ENCODE measurements around the gene TMEM156. TPM values are rescaled to one million over a fixed set of nuclear protein-coding genes. Genes with fewer than 3 reads are reported as not detected.

Gene TMEM156
- total and polyA plus RNA-seq, 10 of the 15 experiments (the other 5 are each of a cell fraction or from before 2014, with no cell fraction given), result 20.8 to 48.3 (median 32.7) TPM

GRCh38 chr4:38979081-38979480 lies 53.1 kb downstream of the TMEM156 start (continued):
- TF ChIP-seq FOS (IDR thresholded peaks at IDR 0.05; ENCODE audit: borderline replicate concordance, extremely low read depth, insufficient read length) (no peak), NFIC (IDR thresholded peaks at IDR 0.05; ENCODE audit: low read depth, low read length) (no peak), TCF7 (IDR thresholded peaks at IDR 0.05; ENCODE audit: borderline replicate concordance) (no peak), ETV6 (conservative IDR thresholded peaks at IDR 0.05 in 1 of 2, IDR thresholded peaks at IDR 0.05 in 1 of 2; ENCODE audit: borderline replicate concordance in 1 of 2, low read depth in 1 of 2) (no peak), PKNOX1 (IDR thresholded peaks at IDR 0.05) (no peak), REST (IDR thresholded peaks at IDR 0.05; ENCODE audit: low read depth, low read length) (no peak)

- H4K20me1 ChIP-seq (ENCODE audit: control insufficient read depth, insufficient read depth), result no peaks in the 10 kb centered on the region
- ChIA-PET RAD21 (ENCODE audit: unreplicated experiment) (no interaction called here), POLR2A (no interaction called here), CTCF (interaction anchor here (1.0 kb wide), 1 partner anchor 9 kb away, joined by 3 read pairs; no protein-coding TSS in a partner anchor), SMC1A (ENCODE audit: uncharacterized antibody, unreplicated experiment) (interaction anchor here (1.2 kb wide), 1 partner anchor 10 kb away, joined by 6 read pairs; no protein-coding TSS in a partner anchor)
- DNase-seq (ENCODE audit: low read depth, low spot score) (no peak), FAIRE-seq (no peak), ATAC-seq (no peak)
- in situ Hi-C loops (cut with MboI) (no loop called here), intact Hi-C loops (cut with micrococcal nuclease; ENCODE audit: unreplicated experiment) (no loop called here)
- no peaks in the 10 kb centered on the region for H3K27me3 ChIP-seq (replicated peaks in 1 of 2; ENCODE audit: control insufficient read depth in 2 of 2, insufficient read depth in 2 of 2, low read length in 1 of 2)
- no TSS peak for BruUV-seq (replicated peaks)
- no peaks in the 10 kb centered on the region for H3K9me3 ChIP-seq (replicated peaks; ENCODE audit: control insufficient read depth, insufficient read depth, low read length)
- no peak overlapping the region for H3K4me2 ChIP-seq (ENCODE audit: control insufficient read depth, insufficient read depth)
- H3K4me1 ChIP-seq (ENCODE audit: control insufficient read depth, insufficient read depth, low read length), result peaks cover under 1% of the 10 kb centered on the region; the same call in 1 of the 2 replicates
- WGBS (ENCODE audit: insufficient coverage, insufficient replicate concordance, low lambda C conversion rate, missing lambda C conversion rate), result 100% methylated on average over 7 of the region's 7 CpGs
- H3K79me2 ChIP-seq (ENCODE audit: control insufficient read depth, insufficient read depth, low read length), result no peaks in the 10 kb centered on the region
- H3K36me3 ChIP-seq (ENCODE audit: control insufficient read depth in 2 of 2, insufficient read depth in 2 of 2, low read length in 1 of 2), result peaks cover 0 to 4% of the 10 kb centered on the region in 2 experiments; a peak in 3 of 4 replicates
- H3K27ac ChIP-seq (ENCODE audit: control insufficient read depth, insufficient read depth), result no peak overlapping the region
- H3K9ac ChIP-seq (ENCODE audit: control insufficient read depth, insufficient read depth, low read length), result no peak overlapping the region
- no peak overlapping the region for H3K4me3 ChIP-seq
- H2AFZ ChIP-seq (ENCODE audit: control insufficient read depth, low read depth, low read length), result no peak overlapping the region
- TF ChIP-seq SKIL (IDR thresholded peaks at IDR 0.05; ENCODE audit: low read depth, poor library complexity, severe bottlenecking), result no peak
- no peak for TF ChIP-seq SUZ12 (IDR thresholded peaks at IDR 0.05; ENCODE audit: unreplicated experiment)
- no peak for TF ChIP-seq ZNF687 (IDR thresholded peaks at IDR 0.05)
- TF ChIP-seq ZSCAN29 (IDR thresholded peaks at IDR 0.05), result no peak
- no peak for TF ChIP-seq POU2F2 (IDR thresholded peaks at IDR 0.05; ENCODE audit: borderline replicate concordance, low read depth, low read length)
Measured at GRCh38 chr4:38976308-38976707, 55.9 kb downstream of the TMEM156 start.

Measured in GM12878 (cell line).